Liver (tissue), 9 donors: ENCODE data around the gene SLC16A4. TPM values are rescaled to one million over a fixed set of nuclear protein-coding genes. Genes with fewer than 3 reads are reported as not detected.

Experiments
- DNase-seq: peaks from one replicate; pipeline ENCODE4 v3.0.0-alpha.2; 2017; ENCODE audit warnings: low spot score
- H3K27ac ChIP-seq, 2 donors: one replicate each; pipeline ENCODE4 v1.7.0; 2013; ENCODE audit warnings: inconsistent platforms in 2 of 2, low read length in 2 of 2, control low read depth in 1 of 2, low read depth in 1 of 2, mild to moderate bottlenecking in 1 of 2
- H3K27me3 ChIP-seq, 4 donors: one replicate each; pipeline versions ENCODE4 v1.6.1 to v1.7.0; 2013; ENCODE audit warnings: low read length in 3 of 4, inconsistent platforms in 1 of 4, mild to moderate bottlenecking in 1 of 4, moderate library complexity in 1 of 4; ENCODE audit not compliant: control insufficient read depth in 4 of 4, insufficient read depth in 4 of 4
- H3K36me3 ChIP-seq, 4 donors: one replicate each; pipeline versions ENCODE4 v1.6.1 to v1.7.0; 2013; ENCODE audit warnings: low read length in 3 of 4, mild to moderate bottlenecking in 3 of 4, low read depth in 1 of 4, moderate library complexity in 1 of 4; ENCODE audit not compliant: control insufficient read depth in 4 of 4, insufficient read depth in 3 of 4
- H3K4me1 ChIP-seq, 4 donors: one replicate each; pipeline versions ENCODE4 v1.6.1 to v1.7.0; 2013; ENCODE audit warnings: low read length in 3 of 4, mild to moderate bottlenecking in 3 of 4, moderate library complexity in 1 of 4; ENCODE audit not compliant: control insufficient read depth in 4 of 4, insufficient read depth in 4 of 4
- H3K4me3 ChIP-seq, 3 donors: one replicate each; pipeline versions ENCODE4 v1.6.1 to v1.7.0; 2013; ENCODE audit warnings: low read length in 3 of 3, control low read depth in 1 of 3, low read depth in 1 of 3, mild to moderate bottlenecking in 1 of 3
- H3K9ac ChIP-seq, 2 donors: one replicate each; pipeline ENCODE4 v1.7.0; 2013; ENCODE audit warnings: low read length in 2 of 2, mild to moderate bottlenecking in 2 of 2, moderate library complexity in 2 of 2, control low read depth in 1 of 2, low read depth in 1 of 2
- H3K9me3 ChIP-seq, 4 donors: one replicate each; pipeline versions ENCODE4 v1.6.1 to v1.7.0; 2013; ENCODE audit warnings: low read length in 3 of 4; ENCODE audit not compliant: control insufficient read depth in 4 of 4
- EGR1 ChIP-seq, 2 donors: IDR thresholded peaks; 2 replicates each; pipeline ENCODE4 v1.6.1; 2016 to 2018; ENCODE audit warnings: antibody characterized with exemption in 2 of 2, low read depth in 2 of 2
- FOXA1 ChIP-seq: IDR thresholded peaks from 2 replicates; pipeline ENCODE4 v1.6.1; 2016; ENCODE audit warnings: antibody characterized with exemption
- FOXA2 ChIP-seq: IDR thresholded peaks from 2 replicates; pipeline ENCODE4 v1.6.1; 2016; ENCODE audit warnings: antibody characterized with exemption
- GABPA ChIP-seq, 2 donors: IDR thresholded peaks in 1 of 2; conservative IDR thresholded peaks in 1 of 2; 2 replicates each; pipeline ENCODE4 v1.6.1; 2016; ENCODE audit warnings: antibody characterized with exemption in 2 of 2, mild to moderate bottlenecking in 1 of 2, moderate library complexity in 1 of 2
- HNF4A ChIP-seq, 2 donors: conservative IDR thresholded peaks; 2 replicates each; pipeline ENCODE4 v1.6.1; 2016; ENCODE audit warnings: antibody characterized with exemption in 2 of 2, mild to moderate bottlenecking in 2 of 2
- HNF4G ChIP-seq: IDR thresholded peaks from 2 replicates; pipeline ENCODE4 v1.6.1; 2016; ENCODE audit warnings: antibody characterized with exemption
- JUND ChIP-seq, 2 donors: IDR thresholded peaks; 2 replicates each; pipeline ENCODE4 v1.6.1; 2016; ENCODE audit warnings: antibody characterized with exemption in 2 of 2
- NR2F2 ChIP-seq: IDR thresholded peaks from 2 replicates; pipeline ENCODE4 v1.6.1; 2016; ENCODE audit warnings: antibody characterized with exemption
- RAD21 ChIP-seq, 2 donors: IDR thresholded peaks; 2 replicates each; pipeline ENCODE4 v1.6.1; 2016; ENCODE audit warnings: antibody characterized with exemption in 2 of 2, mild to moderate bottlenecking in 2 of 2
- RXRA ChIP-seq, 2 donors: IDR thresholded peaks; 2 replicates each; pipeline ENCODE4 v1.6.1; 2017 to 2018; ENCODE audit warnings: antibody characterized with exemption in 2 of 2, mild to moderate bottlenecking in 1 of 2
- SP1 ChIP-seq: IDR thresholded peaks from 2 replicates; pipeline ENCODE4 v1.6.1; 2018; ENCODE audit warnings: antibody characterized with exemption, mild to moderate bottlenecking
- TAF1 ChIP-seq: conservative IDR thresholded peaks from 2 replicates; pipeline ENCODE4 v1.6.1; 2016; ENCODE audit warnings: antibody characterized with exemption, mild to moderate bottlenecking
- YY1 ChIP-seq: IDR thresholded peaks from 2 replicates; pipeline ENCODE4 v1.6.1; 2016; ENCODE audit warnings: antibody characterized with exemption, mild to moderate bottlenecking
- WGBS: extraction: QIAGEN DNeasy Blood & Tissue Kit; methylation state at CpG from one replicate; pipeline ENCODE4 v1.1.7; 2013; 5-methylcytosine and 5-hydroxymethylcytosine counted together
- polyA plus RNA-seq, 2 donors: library from polyadenylated mRNA; stranded (reverse) in 1 of 2; unstranded in 1 of 2; fragments of 200-250 nt in 1 of 2; fragments of >200 nt in 1 of 2; fragmentation: Nextera tagmentation in 1 of 2; extraction: Ambion mirVana in 1 of 2; gene quantifications; one replicate each; pipeline versions ENCODE4 v1.2.1 to v1.2.3, GENCODE V29; 2013 to 2015
- total RNA-seq, 2 donors: library from RNA; depleted of rRNA; stranded (reverse); fragments of >200 nt; gene quantifications; one replicate each; pipeline ENCODE4 v1.2.3, GENCODE V29; 2014
- TF ChIP-seq, protein P1 (sequence below): IDR thresholded peaks from 2 replicates; pipeline ENCODE4 v1.6.1; 2016; ENCODE audit warnings: antibody characterized with exemption
- TF ChIP-seq, protein P2 (sequence below): fragments of 150-350 bp; IDR thresholded peaks from 2 replicates; pipeline ENCODE4 v1.5.1; 2017; ENCODE audit warnings: improper control_type of control experiment, low read depth, low read length; ENCODE audit not compliant: missing input control
- TF ChIP-seq, protein P3 (sequence below): IDR thresholded peaks from 2 replicates; pipeline ENCODE4 v1.6.1; 2016; ENCODE audit warnings: antibody characterized with exemption
- TF ChIP-seq, protein P4 (sequence below): IDR thresholded peaks from 2 replicates; pipeline ENCODE4 v1.6.1; 2016; ENCODE audit warnings: antibody characterized with exemption, mild to moderate bottlenecking
- TF ChIP-seq, protein P5 (sequence below): IDR thresholded peaks from 2 replicates; pipeline ENCODE4 v1.6.1; 2016; ENCODE audit warnings: antibody characterized with exemption
- donor health status: healthy.
- donor health status: healthy.
- donor health status: healthy.
- donor health status: healthy.
- donor health status: healthy.

SLC16A4 gene
- total and polyA plus RNA-seq, 4 donors: 0.72 to 1.8 (median 1.6) TPM

DNA sequence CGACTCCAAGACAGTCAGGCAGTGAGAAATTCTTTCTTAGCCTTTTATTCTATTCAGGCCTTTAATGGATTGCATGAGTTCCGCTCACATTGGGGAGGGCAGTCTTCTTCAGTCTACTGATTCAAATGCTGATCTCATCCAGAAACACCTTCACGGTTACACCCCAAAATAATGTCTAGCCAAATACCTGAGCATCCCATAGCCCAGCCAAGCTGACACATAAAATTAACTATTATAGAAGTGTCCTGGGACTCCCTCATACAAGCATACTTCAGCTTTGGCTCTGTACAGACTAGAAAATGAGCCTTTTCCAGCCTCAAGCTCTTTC is 3.6 kb upstream of the SLC16A4 start:
- H3K4me1 ChIP-seq: peaks cover 0 to 4% (median under 1%) of the 10 kb centered on the region in 4 donors
- 98% methylated on average over 3 of the region's 3 CpGs for WGBS
- no peak for TF ChIP-seq EGR1 (IDR thresholded peaks at IDR 0.05; ENCODE audit: low read depth in 2 of 2)
- no peak for TF ChIP-seq HNF4A (conservative IDR thresholded peaks at IDR 0.05)
- TF ChIP-seq, protein P1, sequence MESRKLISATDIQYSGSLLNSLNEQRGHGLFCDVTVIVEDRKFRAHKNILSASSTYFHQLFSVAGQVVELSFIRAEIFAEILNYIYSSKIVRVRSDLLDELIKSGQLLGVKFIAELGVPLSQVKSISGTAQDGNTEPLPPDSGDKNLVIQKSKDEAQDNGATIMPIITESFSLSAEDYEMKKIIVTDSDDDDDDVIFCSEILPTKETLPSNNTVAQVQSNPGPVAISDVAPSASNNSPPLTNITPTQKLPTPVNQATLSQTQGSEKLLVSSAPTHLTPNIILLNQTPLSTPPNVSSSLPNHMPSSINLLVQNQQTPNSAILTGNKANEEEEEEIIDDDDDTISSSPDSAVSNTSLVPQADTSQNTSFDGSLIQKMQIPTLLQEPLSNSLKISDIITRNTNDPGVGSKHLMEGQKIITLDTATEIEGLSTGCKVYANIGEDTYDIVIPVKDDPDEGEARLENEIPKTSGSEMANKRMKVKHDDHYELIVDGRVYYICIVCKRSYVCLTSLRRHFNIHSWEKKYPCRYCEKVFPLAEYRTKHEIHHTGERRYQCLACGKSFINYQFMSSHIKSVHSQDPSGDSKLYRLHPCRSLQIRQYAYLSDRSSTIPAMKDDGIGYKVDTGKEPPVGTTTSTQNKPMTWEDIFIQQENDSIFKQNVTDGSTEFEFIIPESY: no peak
- TF ChIP-seq, protein P2, sequence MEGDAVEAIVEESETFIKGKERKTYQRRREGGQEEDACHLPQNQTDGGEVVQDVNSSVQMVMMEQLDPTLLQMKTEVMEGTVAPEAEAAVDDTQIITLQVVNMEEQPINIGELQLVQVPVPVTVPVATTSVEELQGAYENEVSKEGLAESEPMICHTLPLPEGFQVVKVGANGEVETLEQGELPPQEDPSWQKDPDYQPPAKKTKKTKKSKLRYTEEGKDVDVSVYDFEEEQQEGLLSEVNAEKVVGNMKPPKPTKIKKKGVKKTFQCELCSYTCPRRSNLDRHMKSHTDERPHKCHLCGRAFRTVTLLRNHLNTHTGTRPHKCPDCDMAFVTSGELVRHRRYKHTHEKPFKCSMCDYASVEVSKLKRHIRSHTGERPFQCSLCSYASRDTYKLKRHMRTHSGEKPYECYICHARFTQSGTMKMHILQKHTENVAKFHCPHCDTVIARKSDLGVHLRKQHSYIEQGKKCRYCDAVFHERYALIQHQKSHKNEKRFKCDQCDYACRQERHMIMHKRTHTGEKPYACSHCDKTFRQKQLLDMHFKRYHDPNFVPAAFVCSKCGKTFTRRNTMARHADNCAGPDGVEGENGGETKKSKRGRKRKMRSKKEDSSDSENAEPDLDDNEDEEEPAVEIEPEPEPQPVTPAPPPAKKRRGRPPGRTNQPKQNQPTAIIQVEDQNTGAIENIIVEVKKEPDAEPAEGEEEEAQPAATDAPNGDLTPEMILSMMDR: no peak
- TF ChIP-seq RXRA (IDR thresholded peaks at IDR 0.05): no peak
- TF ChIP-seq JUND (IDR thresholded peaks at IDR 0.05): no peak
- no peak for TF ChIP-seq SP1
- TF ChIP-seq FOXA2: no peak
- no peak for TF ChIP-seq HNF4G
- TF ChIP-seq YY1: no peak
- H3K27ac ChIP-seq: no peak overlapping the region
- peaks cover 2 to 5% (median 4%) of the 10 kb centered on the region in 4 donors for H3K36me3 ChIP-seq
- no peaks in the 10 kb centered on the region for H3K9me3 ChIP-seq
- no peaks in the 10 kb centered on the region for H3K27me3 ChIP-seq
- H3K4me3 ChIP-seq: no peak overlapping the region
- no peak overlapping the region for H3K9ac ChIP-seq
- DNase-seq: no peak

DNA sequence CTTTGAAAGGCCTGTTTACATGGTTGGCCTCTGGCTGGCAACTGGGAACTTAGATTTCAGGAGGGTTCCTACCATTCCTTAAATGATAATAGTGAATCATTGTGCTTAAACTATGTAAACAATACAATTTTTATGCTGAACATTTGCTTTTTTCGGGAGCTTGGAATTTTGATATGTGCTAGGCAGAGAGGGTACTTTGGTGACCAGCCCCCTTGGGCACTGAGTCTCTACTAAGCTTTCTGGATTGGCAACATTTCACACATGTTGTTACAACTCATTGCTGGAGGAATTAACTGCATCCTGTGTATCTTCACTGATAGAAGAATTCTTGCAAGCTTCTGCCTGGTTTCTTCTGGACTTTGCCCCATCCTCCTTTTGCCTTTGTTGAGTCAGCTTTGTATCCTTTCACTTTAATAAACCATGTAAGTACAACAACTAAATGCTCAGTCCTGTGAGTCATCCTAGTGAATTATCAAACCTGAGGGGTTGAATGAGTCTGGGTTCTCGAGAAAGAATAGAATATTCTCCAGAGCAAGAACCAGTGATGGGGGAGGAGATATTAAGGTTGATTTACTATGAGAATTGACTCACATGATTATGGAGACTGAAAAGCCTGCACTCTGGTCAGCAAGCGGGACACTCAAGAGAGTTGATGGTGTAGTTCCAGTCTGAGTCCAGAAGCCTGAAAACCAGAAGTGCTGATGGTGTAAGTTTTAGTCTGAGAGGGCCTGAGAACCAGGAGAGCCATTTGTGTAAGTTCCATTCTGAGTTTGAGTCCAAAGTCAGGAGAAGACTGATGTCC is 3.1 kb upstream of the SLC16A4 start:
- DNase-seq: no peak

More for the DNA sequence above, 3.1 kb upstream of the SLC16A4 start:
- WGBS: 85% methylated on average over 3 of the region's 3 CpGs
- Histone ChIP-seq H3K4me1 (peaks cover 0 to 4% (median under 1%) of the 10 kb centered on the region in 4 donors), H3K27ac (no peak overlapping the region), H3K9me3 (no peaks in the 10 kb centered on the region), H3K36me3 (peaks cover 2 to 5% (median 4%) of the 10 kb centered on the region in 4 donors), H3K27me3 (no peaks in the 10 kb centered on the region), H3K9ac (no peak overlapping the region), H3K4me3 (no peak overlapping the region)
- TF ChIP-seq RXRA (IDR thresholded peaks at IDR 0.05): no peak
- TF ChIP-seq FOXA1: no peak
- TF ChIP-seq, protein P1: no peak
- TF ChIP-seq FOXA2: no peak
- no peak for TF ChIP-seq HNF4A (conservative IDR thresholded peaks at IDR 0.05)
- TF ChIP-seq TAF1: no peak
- no peak for TF ChIP-seq GABPA (IDR thresholded peaks at IDR 0.05 in 1 of 2, conservative IDR thresholded peaks at IDR 0.05 in 1 of 2)
- TF ChIP-seq NR2F2: no peak
- TF ChIP-seq, protein P3, sequence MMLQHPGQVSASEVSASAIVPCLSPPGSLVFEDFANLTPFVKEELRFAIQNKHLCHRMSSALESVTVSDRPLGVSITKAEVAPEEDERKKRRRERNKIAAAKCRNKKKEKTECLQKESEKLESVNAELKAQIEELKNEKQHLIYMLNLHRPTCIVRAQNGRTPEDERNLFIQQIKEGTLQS: no peak
- no peak for TF ChIP-seq YY1
- TF ChIP-seq, protein P4, sequence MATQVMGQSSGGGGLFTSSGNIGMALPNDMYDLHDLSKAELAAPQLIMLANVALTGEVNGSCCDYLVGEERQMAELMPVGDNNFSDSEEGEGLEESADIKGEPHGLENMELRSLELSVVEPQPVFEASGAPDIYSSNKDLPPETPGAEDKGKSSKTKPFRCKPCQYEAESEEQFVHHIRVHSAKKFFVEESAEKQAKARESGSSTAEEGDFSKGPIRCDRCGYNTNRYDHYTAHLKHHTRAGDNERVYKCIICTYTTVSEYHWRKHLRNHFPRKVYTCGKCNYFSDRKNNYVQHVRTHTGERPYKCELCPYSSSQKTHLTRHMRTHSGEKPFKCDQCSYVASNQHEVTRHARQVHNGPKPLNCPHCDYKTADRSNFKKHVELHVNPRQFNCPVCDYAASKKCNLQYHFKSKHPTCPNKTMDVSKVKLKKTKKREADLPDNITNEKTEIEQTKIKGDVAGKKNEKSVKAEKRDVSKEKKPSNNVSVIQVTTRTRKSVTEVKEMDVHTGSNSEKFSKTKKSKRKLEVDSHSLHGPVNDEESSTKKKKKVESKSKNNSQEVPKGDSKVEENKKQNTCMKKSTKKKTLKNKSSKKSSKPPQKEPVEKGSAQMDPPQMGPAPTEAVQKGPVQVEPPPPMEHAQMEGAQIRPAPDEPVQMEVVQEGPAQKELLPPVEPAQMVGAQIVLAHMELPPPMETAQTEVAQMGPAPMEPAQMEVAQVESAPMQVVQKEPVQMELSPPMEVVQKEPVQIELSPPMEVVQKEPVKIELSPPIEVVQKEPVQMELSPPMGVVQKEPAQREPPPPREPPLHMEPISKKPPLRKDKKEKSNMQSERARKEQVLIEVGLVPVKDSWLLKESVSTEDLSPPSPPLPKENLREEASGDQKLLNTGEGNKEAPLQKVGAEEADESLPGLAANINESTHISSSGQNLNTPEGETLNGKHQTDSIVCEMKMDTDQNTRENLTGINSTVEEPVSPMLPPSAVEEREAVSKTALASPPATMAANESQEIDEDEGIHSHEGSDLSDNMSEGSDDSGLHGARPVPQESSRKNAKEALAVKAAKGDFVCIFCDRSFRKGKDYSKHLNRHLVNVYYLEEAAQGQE: no peak
- no peak for TF ChIP-seq HNF4G
- TF ChIP-seq SP1: no peak
- no peak for TF ChIP-seq RAD21 (IDR thresholded peaks at IDR 0.05)
- TF ChIP-seq, protein P2: no peak
- no peak for TF ChIP-seq EGR1 (IDR thresholded peaks at IDR 0.05; ENCODE audit: low read depth in 2 of 2)
- no peak for TF ChIP-seq JUND (IDR thresholded peaks at IDR 0.05)
- TF ChIP-seq, protein P5, sequence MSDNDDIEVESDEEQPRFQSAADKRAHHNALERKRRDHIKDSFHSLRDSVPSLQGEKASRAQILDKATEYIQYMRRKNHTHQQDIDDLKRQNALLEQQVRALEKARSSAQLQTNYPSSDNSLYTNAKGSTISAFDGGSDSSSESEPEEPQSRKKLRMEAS: no peak
